ENCODE results near the gene MSI2. TPM values are rescaled to one million over a fixed set of nuclear protein-coding genes. Genes with fewer than 3 reads are reported as not detected.

Gene MSI2
- total and polyA plus RNA-seq, 9 of the 15 experiments (the other 6 are each of a cell fraction or from before 2014, with no cell fraction given) = 4.6 to 61.8 (median 42.4) TPM

- Histone ChIP-seq H3K79me2 (ENCODE audit: control insufficient read depth, insufficient read depth, low read length) (peaks cover 38% of the 10 kb centered on the region), H3K4me2 (ENCODE audit: insufficient read depth, low read length) (no peak overlapping the region), H3K4me1 (replicated peaks in 1 of 2; ENCODE audit: control insufficient read depth in 2 of 2, insufficient read depth in 2 of 2, low read length in 2 of 2) (peaks cover 14 to 38% of the 10 kb centered on the region in 2 experiments; a peak in 4 of 5 replicates), H3K27me3 (ENCODE audit: control insufficient read depth in 2 of 2, insufficient read depth in 2 of 2, low read length in 2 of 2) (no peaks in the 10 kb centered on the region), H3K9ac (ENCODE audit: insufficient read depth in 1 of 2, low read depth in 2 of 2, low read length in 2 of 2) (no peak overlapping the region), H3K36me3 (ENCODE audit: control insufficient read depth, insufficient read depth, low read length) (no peaks in the 10 kb centered on the region), H3K27ac (ENCODE audit: extremely low read depth, low read depth, low read length) (no peak overlapping the region), H2AFZ (ENCODE audit: low read depth, low read length) (no peak overlapping the region), H4K20me1 (replicated peaks; ENCODE audit: control insufficient read depth, insufficient read depth, low read length) (0 out of 2 replicates have a peak, but pooled peaks cover 7% of the 10 kb centered on the region), H3K4me3 (no peak overlapping the region), H3K9me1 (ENCODE audit: control insufficient read depth, insufficient read depth, low read length) (no peaks in the 10 kb centered on the region), H3K9me3 (replicated peaks; ENCODE audit: control insufficient read depth, insufficient read depth, low read depth, low read length) (0 out of 2 replicates have a peak, but pooled peaks cover 7% of the 10 kb centered on the region)
- no TSS peak for BruUV-seq (replicated peaks)
- FAIRE-seq (no peak), ATAC-seq (no peak), DNase-seq (ENCODE audit: extremely low read depth in 1 of 4, low spot score in 3 of 4) (no peak)
- in situ Hi-C loops (cut with MboI) = no loop called here
- TF ChIP-seq BCOR (IDR thresholded peaks at IDR 0.05) (peak; percentile 22; the same call in 1 of the 2 replicates), RBM25 (IDR thresholded peaks at IDR 0.05; ENCODE audit: low read depth, low read length, severe bottlenecking) (peak; percentile 59), ZNF766 (CRISPR knock-in tag; conservative IDR thresholded peaks at IDR 0.05) (no peak), NR2C1 (IDR thresholded peaks at IDR 0.05) (no peak), NR2C1 (tag; IDR thresholded peaks at IDR 0.05) (no peak), CEBPG (CRISPR knock-in tag; IDR thresholded peaks at IDR 0.05) (no peak), CEBPG (tag; conservative IDR thresholded peaks at IDR 0.05 in 1 of 2, IDR thresholded peaks at IDR 0.05 in 1 of 2) (0 out of 4 replicates have a peak, but pooled peaks of 1 of the 2 experiments have one; percentile 24)
- CTCF ChIA-PET (ENCODE audit: low intra/inter-chr PET ratio) = no interaction called here
- intact Hi-C loops (cut with micrococcal nuclease) = no loop called here
- WGBS (ENCODE audit: insufficient coverage, low coverage, missing lambda C conversion rate) = 100% methylated on average over 2 of the region's 4 CpGs
- POLR2A ChIA-PET = interaction anchor here (0.6 to 0.7 kb wide), 2 partner anchors 30 to 116 kb away, joined by 3 read pairs; no protein-coding TSS in a partner anchor
These were observed 116.7 kb downstream of the MSI2 start for GRCh38 chr17:57373048-57373447.

All from K562 (cell line).